ENCODE results near the gene CDKL4.
"Not testable (repeated sequence)": the region's sequence is repeated elsewhere in the genome, so short reads cannot be mapped to it uniquely, and the experiment has no call there.

CDKL4 gene

DNA sequence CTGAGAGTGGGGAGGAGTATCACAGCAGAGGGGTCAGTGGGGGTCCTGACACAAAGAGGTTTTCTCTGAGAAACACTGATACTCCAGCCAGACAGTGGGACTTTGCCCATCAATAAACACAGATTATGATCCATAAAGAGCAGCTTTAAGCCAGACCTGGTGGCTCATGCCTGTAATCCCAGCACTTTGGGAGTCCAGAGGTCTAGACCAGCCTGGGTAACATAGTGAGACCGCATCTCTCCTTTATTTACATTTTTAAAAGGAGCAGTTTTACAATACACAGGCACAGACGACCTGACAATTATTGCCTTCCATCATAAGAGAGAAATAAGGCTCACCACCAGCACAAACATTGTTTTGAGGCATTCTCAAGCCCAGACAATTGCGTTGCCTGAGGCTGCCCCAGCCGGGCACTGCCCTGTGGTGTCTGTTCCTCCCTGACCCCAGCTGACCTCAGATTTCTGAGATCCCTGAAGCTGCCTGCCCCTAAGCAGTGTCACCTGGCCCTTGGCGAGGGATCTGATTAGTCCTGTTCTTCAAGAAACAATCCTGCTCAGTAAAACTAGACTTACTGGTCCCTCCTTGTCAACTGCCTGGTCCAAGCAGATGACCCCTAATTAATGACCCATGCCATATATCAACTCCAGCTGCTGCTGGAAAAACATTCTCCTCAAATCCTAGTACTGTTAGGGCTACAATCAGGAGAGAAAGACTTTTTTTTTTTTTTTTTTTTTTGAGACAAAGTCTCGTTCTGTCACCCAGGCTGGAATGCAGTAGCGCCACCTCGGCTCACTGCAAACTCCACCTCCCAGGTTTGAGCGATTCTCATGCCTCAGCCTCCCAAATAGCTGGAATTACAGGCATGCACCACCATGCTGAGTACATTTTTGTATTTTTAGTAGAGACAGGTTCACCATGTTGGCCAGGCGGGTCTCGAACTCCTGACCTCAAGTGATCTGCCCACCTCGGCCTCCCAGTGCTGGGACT, 63.5 kb downstream of the CDKL4 start:
- no peak for DNase-seq (ENCODE audit: low read depth)

DNA sequence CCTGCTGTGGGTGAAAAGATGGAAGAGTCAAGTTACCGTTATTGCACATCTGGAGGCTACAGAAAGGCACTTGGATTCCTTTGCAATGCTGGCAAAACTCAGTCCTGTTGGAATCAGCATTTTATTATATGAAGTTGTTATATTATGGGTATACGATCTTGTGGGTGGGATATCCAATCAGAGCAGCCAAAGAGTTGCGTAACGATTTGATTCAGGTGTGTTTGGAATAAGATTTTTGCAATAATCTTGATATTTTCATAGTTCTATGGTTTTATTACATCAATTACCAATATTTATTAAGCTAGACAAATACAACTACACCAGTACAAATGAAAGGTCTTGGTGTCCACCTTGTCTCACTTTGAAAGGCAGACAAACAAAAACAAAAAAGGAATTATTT, 65.0 kb downstream of the CDKL4 start:
- no peak for DNase-seq (ENCODE audit: low read depth)

DNA sequence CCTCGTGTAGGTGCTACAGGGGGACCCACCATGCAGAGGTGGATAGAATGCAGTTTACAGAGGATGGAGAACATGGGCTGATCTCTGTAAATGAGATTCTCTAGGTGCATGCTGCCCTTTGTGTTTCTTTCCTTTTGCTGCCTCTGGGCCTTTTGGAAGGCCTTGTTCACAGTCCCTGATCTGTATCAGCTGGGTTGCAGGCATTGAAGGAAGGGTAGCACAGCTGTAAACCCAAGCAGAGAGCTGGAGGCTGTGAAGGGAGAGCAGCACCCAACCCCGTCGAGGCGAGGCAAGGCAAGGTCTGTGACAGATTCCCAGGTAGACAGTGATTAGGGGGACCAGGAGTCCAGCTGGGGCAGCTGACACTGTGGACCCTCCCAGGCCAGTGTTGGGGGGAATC, 66.8 kb downstream of the CDKL4 start:
- no peak for DNase-seq (ENCODE audit: low read depth)

DNA sequence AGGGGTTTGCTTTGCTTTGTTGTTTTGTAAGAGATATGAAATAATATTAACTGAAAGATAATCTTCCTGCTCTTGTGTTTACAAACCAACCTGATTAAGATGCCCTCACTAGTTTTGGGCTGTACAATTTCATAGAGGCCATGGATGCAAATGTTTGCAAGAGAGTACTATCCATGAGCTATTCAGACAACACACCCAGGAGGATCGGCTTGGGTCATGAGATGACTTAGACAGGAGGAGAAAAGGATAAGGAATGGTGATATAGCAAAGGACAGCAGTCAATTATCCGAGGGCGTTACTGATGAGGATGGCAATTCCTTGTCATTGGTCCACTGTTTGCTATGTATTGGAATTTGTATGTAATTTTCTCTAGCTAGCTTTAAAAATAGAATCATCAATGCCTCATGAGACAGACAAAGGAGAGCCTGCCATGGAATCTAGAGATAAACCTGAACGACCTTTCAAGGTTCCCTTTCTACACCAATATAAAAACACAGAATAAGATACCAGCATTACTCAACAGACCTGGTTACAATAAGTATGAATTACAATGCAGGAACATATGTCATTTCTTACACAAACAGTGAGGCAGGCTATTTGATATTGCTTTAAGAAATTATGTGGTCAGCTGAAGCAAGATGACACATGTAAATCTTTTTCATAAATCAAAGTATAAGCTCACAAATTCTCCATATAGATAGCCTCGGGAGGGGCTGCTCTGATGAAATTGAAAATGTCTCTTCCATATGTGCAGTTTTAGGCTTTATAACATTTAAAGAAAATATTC, 68.6 kb downstream of the CDKL4 start:
- no peak for DNase-seq (ENCODE audit: low read depth)

DNA sequence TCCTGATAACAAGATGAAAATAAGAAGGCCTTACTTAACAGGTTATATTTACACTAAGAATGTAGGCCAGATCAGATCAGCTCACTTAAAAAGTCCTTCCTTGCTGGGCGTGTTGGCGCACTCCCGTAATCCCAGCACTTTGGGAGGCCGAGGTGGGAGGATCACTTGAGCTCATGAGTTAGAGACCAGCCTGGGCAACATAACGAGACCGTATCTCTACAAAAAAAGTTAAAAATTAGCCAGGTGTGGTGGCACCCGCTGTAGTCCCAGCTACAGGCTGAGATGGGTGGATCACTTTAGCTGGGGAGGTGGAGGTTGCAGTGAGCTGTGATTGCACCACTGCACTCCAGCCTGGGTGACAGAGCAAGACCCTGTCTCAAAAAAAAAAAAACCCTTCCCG, 69.7 kb downstream of the CDKL4 start:
- no peak for DNase-seq (ENCODE audit: low read depth)

DNA sequence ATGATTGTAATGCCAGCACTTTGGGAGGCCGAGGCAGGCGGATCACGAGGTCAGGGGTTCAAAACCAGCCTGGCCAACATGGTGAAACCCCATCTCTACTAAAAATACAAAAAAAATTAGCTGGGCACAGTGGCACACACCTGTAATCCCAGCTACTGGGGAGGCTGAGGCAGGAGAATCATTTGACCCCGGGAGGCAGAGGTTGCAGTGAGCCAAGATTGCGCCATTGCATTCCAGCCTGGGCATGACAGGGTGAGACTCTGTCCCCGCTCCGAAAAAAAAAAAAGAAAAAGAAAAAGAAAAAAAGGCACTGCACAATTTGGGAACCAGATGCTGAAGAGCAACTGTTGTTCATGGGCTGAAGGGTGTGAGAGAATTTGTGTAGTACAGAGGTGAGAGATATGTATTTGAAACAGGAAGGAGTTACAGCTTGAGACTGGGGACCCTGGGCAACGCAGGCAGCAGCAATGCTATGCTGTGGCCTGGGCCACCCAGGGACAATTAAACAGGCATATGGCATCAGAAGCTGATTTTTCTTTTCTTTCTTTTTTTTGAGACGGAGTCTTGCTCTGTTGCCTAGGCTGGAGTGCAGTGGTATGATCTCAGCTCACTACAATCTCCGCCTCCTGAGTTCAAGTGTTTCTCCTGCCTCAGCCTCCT, 71.6 kb downstream of the CDKL4 start:
- DNase-seq (ENCODE audit: low read depth) = not testable (repeated sequence)

DNA sequence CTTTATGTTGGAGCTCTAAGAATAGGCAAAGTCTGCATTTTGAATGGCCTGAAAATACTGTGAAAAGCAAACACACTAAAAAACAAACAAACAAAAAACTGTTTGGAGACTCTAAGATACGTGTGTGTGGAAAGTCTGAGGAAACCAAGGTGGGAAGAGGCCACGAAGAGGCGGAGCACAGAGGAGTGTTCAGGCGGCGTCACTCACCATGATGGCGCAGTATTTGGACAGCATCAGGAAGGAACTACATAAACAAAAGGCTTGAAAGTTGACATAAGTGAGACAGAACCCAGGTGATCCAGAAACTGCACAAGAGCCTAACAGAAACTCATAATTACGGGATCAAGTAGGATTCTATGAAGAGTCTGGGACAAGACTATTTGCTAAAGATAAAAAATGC, 72.1 kb downstream of the CDKL4 start:
- DNase-seq (ENCODE audit: low read depth) = no peak

DNA sequence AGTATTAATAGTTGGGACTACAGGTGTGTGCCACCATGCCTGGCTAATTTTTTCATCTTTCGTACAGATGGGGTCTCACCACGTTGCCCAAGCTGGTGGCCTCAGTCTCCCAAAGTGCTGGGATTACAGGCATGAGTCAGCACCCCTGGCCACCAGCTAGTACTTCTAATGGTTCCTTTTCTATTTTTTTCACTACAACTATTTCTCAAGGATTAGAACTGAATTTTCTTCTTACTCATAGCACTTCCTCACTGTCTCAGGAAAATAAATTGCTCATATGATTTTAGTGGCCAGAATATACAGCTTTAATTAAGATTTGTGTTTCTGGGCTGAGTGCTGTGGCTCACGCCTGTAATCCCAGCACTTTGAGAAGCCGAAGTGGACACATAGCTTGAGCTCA, 79.7 kb downstream of the CDKL4 start:
- DNase-seq (ENCODE audit: low read depth) = no peak

DNA sequence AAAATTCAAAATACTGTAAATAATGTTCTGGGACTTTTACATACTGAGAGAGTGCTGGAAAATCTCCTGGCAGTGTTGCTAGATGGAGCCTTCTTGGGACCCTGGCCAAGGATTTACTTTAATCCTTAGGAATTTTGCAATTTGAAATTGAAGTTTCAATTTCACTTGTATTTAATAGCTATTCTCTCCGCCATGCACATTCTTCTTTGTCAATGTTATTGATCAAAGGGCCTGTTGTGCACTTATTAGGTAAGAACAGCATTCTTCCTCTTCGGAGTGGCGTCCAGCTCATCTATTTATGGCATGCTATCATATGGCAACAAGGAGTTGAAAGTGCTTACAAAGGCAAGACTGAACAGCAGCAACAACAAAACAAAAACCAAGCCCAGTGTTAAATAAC, 82.8 kb downstream of the CDKL4 start:
- no peak for DNase-seq (ENCODE audit: low read depth)

DNA sequence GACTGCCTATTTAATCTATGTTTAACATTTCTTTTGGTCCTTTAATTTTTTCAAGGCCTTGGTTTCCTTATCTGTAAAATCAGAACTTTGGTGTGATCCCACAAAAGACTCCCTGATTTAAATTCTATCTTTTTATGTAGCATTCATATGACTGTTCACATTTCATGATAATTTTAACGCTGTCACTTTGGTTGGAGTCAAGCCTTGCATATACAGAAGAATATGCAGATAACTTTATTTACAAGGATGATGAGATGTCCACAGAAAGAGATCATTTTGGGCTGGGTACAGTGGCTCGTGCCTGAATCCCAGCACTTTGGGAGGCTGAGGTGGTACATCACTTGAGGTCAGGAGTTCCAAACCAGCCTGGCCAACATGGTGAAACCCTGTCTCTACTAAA, 84.5 kb downstream of the CDKL4 start:
- no peak for DNase-seq (ENCODE audit: low read depth)

DNA sequence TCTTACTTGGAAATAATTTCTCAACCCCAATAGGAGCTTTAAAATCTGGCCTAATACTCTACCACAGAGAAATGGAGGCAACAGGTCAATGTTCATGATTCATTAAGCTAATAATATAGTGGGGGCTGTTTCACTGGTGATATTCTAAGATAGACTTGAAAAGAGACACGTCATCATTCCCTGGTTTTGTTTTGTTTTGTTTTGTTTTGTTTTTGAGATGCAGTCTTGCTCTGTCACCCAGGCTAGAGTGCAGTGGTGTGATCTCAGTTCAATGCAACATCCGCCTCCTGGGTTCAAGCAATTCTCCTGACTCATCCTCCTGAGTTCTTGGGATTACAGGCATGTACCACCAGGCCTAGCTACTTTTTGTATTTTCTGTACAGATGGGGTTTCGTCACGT, 85.4 kb downstream of the CDKL4 start:
- DNase-seq (ENCODE audit: low read depth) = no peak

DNA sequence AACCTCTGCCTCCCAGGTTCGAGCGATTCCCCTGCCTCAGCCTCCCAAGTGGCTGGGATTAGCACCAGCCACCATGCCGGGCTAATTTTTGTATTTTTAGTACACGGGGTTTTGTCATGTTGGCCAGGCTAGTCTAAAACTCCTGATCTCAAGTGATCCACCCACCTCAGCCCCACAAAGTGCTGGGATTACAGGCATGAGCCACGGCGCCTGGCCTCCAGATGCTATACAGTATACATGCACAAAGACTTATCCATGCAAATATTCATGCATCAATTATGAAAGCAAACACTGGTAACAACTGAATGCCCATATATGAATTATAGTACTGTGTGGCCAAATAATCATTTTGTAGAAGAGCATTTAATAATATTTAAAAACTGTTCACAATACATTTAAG, 86.9 kb downstream of the CDKL4 start:
- no peak for DNase-seq (ENCODE audit: low read depth)

DNA sequence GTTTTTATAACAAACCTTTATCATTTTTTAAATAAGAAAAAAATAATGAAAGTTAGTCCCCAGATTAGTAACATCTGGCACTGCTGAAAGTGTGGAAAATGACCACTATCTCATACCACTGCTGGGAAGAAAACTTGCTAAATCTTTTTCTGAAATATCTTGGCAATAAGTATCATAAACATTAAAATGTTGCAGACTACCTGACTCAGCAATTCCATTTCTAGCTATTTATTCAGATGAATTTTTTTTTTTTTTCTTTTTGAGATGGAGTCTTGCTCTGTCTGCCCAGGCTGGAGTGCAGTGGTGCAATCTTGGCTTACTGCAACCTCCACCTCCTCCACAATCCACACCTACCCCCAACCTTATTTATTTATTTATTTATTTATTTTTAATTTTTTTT, 87.7 kb downstream of the CDKL4 start:
- no peak for DNase-seq (ENCODE audit: low read depth)

DNA sequence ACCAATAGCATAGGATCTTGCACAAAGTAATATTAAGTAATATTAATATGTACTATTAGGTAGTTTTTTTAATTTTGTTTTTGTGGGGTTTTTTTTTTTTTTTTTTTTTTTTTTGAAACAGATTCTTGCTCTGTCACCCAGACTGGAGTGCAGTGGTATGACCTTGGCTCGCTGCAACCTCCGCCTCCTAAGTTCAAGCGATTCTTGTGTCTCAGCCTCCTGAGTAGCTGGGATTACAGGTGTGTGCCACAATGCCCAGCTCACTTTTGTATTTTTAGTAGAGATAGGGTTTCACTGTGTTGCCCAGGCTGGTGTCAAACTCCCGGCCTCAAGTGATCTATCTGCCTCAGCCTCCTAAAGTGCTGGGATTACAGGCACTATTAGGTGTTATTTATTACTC, 88.2 kb downstream of the CDKL4 start:
- DNase-seq (ENCODE audit: low read depth) = not testable (repeated sequence)

DNA sequence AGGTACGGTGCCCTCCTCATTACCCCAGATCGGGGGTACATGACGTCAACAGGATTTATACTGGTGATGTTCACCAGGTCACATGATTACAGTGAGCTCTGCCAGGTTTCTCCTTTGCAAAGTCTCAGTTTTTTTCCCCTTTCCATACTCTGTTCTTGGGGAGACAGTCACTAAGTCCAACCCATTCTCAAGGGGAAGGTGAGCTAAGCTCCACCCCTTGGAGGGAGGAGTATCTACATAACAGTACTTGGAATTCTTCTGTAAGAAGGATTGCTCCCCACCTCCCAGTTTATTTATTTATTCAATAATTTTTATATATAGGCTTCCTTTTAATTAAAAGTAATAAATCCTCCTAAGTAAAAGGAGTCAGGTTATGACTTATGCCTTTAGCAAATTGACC, 88.8 kb downstream of the CDKL4 start:
- no peak for DNase-seq (ENCODE audit: low read depth)

DNA sequence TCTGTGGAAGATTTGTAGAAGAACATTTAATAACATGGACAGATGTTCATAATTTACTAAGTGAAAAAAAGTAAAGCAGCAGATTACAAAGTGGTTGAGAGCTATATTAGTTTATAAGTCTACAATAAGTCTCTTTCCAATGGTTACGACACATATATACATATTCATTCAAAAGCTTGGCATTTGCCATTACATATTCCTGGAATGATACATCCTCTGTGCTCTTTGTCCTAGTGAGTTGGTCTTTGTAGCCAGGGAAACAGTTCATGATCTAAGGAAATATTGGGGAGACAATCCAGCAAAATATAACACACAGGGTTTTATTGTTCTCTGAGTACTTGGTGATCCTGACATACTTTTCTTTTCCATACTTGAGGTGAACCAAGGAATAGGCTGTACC, 90.5 kb downstream of the CDKL4 start:
- DNase-seq (ENCODE audit: low read depth) = no peak

DNA sequence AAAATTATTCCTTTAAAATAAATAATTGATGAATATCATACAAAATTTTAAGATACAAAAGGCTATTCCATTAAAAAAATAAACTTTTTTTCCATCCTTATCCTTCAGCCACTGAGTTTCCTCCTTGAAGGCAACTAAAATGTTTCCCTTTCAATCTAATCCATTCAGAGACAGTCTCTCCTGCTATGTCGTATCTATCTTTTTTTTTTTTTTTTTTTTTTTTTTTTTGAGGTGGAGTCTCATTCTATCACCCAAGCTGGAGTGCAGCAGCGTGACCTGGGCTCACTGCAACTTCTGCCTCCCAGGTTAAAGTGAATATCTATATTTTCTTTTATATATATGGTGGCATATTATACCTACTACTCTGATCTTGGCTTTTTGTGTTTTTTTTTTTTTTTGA, 91.3 kb downstream of the CDKL4 start:
- DNase-seq (ENCODE audit: low read depth) = no peak

DNA sequence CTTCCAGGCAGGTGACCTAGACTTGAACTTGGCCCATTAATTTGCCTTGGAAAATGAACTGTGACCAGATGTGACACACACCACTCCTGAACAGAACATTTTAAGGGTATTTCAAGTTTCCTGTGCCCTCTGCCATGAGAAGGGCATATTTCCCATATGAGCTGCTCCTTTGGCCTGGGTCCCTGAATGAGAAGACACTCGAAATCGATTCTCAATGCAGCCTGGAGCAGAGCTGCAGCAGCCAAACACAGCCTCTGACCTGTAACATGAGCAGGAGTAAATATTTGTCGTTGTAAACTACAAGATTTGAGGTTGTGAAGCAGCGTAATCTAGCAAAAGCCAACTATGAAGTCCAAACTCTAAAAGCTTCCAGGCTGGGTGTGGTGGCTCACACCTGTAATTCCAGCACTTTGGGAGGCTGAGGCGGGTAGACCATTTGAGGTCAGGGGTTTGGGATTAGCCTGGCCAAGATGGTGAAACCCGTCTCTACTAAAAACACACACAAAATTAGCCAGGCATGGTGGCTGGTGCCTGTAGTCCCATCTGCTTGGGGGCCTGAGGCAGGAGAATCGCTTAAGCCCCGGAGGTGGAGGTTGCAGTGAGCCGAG, 92.8 kb downstream of the CDKL4 start:
- no peak for DNase-seq (ENCODE audit: low read depth)

DNA sequence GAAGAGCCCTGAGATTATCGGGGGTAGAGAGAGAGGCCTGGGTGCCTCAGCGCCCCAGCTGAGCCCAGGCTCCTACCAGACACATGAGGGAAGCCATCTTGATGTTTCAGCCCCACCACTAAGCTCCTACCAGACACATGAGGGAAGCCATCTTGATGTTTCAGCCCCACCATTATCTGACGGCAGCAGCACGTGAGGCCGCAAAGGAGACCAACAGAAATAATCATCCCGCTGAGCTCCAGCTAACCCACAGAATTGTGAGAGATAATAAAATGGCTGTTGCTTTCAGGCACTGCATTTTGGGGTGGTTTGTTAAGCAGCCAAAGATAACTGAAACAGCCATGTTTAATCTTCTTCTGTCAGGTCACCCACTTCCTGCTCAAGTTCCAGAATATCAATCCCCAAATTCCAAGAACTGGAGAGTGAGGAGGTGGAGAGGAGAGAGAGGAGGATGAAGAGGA, 93.6 kb downstream of the CDKL4 start:
- no peak for DNase-seq (ENCODE audit: low read depth)

DNA sequence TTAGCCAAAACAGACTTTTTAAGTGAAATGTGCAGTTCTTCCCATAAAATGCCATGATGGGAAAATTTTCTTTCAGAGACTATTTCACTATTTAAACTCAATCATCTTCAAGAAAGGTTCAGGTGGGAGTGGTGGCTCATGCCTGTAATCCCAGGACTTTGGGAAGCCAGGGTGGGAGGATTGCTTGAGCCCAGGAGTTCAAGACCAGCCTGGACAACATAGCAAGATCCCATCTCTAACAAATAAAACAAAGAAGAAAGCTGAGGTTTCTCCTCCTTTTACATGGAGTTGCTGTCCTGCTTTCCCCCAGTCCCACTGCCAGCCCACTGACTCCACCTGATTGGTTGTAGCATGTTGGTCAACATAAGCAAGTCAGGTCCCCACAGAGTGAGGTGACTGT, 97.1 kb downstream of the CDKL4 start:
- no peak for DNase-seq (ENCODE audit: low read depth)

DNA sequence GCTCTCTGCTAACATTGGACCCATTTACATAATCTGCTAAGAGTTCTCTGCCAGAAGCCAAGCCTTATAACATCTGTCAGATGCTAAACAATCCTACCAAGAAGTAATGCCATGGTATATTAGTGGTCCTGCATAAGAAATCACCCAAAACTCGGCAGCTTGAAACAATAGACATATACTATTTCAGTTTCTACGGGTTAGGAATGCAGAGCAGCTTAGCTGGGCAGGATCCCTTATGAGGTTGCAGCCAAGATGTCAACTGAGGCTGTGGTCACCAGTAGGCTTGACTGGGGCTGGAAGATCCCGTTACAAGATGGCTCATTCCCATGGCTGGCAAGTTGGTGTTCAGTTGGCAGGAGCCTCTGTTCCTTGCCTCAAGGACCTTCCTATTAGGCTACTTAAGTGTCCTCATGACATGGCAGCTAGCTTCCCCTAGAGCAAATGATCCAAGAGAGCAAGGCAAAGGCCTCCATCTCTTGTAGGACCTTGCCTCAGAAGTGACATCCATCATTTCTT, 97.8 kb downstream of the CDKL4 start:
- DNase-seq (ENCODE audit: low read depth) = no peak

DNA sequence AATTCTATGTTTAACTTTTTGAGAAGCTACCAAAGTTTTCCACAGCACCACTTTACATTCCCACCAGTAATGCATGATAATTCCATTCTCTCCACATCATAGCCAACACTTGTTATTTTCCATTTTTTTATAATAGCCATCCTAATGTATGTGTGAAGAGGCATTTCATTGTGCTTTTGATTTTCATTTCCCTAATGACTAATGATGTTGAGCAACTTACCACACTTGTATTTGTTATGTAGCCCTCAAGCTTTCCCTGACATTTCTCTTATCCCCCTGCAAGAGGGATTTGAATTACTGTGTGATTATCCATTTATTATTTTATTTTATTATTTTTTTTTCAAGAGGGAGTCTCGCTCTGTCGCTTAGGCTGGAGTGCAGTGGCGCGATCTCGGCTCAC, 99.4 kb downstream of the CDKL4 start:
- no peak for DNase-seq (ENCODE audit: low read depth)
